C4-2B (cell line): ENCODE results near the gene LIPJ.

Experiments
- H3K27ac ChIP-seq: fragments of 450-650 bp; 2 replicates; pipeline ENCODE4 v1.5.1; 2017
- ZFX ChIP-seq: fragments of 450-650 bp; IDR thresholded peaks from 2 replicates; pipeline ENCODE4 v1.6.1; 2017
- TF ChIP-seq, protein P1 (sequence below): fragments of 450-650 bp; conservative IDR thresholded peaks from 2 replicates; pipeline ENCODE4 v1.5.1; 2017; ENCODE audit warnings: mild to moderate bottlenecking

Gene LIPJ

GRCh38 chr10:88586462-88586861 lies at the start of gene LIPJ:
LIPJ (plus strand) TSS chr10:88586762; CDS start chr10:88590688, 3,926 bp downstream.
- TF ChIP-seq, protein P1, sequence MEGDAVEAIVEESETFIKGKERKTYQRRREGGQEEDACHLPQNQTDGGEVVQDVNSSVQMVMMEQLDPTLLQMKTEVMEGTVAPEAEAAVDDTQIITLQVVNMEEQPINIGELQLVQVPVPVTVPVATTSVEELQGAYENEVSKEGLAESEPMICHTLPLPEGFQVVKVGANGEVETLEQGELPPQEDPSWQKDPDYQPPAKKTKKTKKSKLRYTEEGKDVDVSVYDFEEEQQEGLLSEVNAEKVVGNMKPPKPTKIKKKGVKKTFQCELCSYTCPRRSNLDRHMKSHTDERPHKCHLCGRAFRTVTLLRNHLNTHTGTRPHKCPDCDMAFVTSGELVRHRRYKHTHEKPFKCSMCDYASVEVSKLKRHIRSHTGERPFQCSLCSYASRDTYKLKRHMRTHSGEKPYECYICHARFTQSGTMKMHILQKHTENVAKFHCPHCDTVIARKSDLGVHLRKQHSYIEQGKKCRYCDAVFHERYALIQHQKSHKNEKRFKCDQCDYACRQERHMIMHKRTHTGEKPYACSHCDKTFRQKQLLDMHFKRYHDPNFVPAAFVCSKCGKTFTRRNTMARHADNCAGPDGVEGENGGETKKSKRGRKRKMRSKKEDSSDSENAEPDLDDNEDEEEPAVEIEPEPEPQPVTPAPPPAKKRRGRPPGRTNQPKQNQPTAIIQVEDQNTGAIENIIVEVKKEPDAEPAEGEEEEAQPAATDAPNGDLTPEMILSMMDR: no peak
- no peak for TF ChIP-seq ZFX
- H3K27ac ChIP-seq: no peak within 1 kb of the TSS

GRCh38 chr10:88537322-88537721 lies 49.2 kb upstream of the LIPJ start:
- no peak for TF ChIP-seq ZFX
- TF ChIP-seq, protein P1: no peak

GRCh38 chr10:88538048-88538447 lies 48.5 kb upstream of the LIPJ start:
- no peak overlapping the region for H3K27ac ChIP-seq
- TF ChIP-seq ZFX: no peak
- TF ChIP-seq, protein P1: no peak

More at GRCh38 chr10:88537322-88537721, 49.2 kb upstream of the LIPJ start:
- H3K27ac ChIP-seq: no peak overlapping the region

DNA sequence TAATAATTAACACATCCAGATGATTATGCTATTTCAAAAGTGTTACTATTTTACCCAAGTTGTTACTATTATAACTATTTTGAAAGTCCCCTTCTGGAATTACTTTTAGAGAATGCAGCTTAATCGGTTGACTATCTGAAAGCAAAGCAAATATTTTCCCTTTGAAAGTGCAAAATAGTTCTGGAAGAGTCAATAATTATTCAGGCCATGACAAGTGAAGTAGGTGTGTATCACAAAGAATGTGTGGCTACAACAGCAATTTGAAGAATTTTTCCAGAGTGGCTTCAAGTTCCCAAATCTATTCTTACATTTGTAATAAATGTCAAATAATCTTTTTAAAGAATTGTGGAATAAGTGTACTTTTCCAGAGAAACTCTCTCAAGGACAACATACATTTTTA lies 46.2 kb upstream of the LIPJ start:
- TF ChIP-seq, protein P1: no peak
- TF ChIP-seq ZFX: no peak
- no peak overlapping the region for H3K27ac ChIP-seq

GRCh38 chr10:88541116-88541626 lies 45.4 kb upstream of the LIPJ start:
- TF ChIP-seq ZFX: no peak
- TF ChIP-seq, protein P1: no peak
- no peak overlapping the region for H3K27ac ChIP-seq

DNA sequence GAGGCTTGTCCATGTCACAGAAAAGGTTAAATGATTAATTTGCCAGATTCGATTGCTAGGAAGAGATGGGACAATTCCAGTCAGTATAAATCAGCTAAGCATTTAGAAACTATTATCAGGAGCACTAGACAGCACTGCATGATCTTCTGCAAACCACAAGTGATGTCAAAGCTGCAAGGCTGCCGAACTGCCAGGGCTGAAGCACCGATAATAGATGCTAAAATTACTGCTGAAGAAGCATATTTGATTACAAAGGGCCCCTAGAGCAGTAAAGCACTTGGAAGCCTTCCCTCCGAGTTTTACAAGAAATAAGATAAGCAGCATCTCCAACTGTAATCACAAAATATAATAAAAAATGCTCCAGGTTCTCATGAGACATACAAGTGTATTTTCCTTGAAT lies 44.0 kb upstream of the LIPJ start:
- TF ChIP-seq, protein P1: no peak
- no peak for TF ChIP-seq ZFX
- no peak overlapping the region for H3K27ac ChIP-seq

GRCh38 chr10:88544140-88544870 lies 42.3 kb upstream of the LIPJ start:
- H3K27ac ChIP-seq: no peak overlapping the region
- TF ChIP-seq, protein P1: no peak
- TF ChIP-seq ZFX: no peak
